EH (cell line): ENCODE data around the gene CSPG4.
A peak's percentile ranks its signal among the peaks of the same experiment; 100 is the strongest.
"Not testable (repeated sequence)": the region's sequence is repeated elsewhere in the genome, so short reads cannot be mapped to it uniquely, and the experiment has no call there.

Experiments
- DNase-seq: peaks from one replicate; pipeline ENCODE4 v3.0.0-alpha.2; 2015; ENCODE audit warnings: low read depth

The CSPG4 gene

GRCh38 chr15:75704618-75705017 is 8.0 kb downstream of the CSPG4 start:
- DNase-seq, result no peak

- DNase-seq, result no peak
Observed at GRCh38 chr15:75704263-75704615, 8.4 kb downstream of the CSPG4 start.

- not testable (repeated sequence) for DNase-seq
Observed at GRCh38 chr15:75703440-75704262, 9.0 kb downstream of the CSPG4 start.

DNA sequence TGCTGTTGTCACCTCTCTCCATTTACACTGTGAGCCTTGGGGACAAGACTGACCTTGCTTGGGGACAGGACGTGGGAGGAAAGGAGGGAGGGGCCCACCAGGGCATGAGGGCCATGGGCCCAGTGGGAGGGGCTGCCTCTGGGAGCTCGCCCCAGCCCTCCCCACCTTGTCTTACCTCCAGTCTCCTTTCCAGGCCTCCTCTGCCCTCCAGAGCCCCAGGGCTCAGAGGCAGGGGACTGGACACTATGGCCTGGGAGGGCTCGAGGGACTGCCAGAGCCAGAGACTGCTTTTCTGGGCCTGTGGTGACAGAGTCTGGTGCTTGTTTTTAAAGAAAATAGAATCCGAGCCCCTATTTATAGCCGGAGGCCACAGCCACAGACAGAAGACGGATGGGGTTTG is 10.2 kb downstream of the CSPG4 start:
- no peak for DNase-seq

DNA sequence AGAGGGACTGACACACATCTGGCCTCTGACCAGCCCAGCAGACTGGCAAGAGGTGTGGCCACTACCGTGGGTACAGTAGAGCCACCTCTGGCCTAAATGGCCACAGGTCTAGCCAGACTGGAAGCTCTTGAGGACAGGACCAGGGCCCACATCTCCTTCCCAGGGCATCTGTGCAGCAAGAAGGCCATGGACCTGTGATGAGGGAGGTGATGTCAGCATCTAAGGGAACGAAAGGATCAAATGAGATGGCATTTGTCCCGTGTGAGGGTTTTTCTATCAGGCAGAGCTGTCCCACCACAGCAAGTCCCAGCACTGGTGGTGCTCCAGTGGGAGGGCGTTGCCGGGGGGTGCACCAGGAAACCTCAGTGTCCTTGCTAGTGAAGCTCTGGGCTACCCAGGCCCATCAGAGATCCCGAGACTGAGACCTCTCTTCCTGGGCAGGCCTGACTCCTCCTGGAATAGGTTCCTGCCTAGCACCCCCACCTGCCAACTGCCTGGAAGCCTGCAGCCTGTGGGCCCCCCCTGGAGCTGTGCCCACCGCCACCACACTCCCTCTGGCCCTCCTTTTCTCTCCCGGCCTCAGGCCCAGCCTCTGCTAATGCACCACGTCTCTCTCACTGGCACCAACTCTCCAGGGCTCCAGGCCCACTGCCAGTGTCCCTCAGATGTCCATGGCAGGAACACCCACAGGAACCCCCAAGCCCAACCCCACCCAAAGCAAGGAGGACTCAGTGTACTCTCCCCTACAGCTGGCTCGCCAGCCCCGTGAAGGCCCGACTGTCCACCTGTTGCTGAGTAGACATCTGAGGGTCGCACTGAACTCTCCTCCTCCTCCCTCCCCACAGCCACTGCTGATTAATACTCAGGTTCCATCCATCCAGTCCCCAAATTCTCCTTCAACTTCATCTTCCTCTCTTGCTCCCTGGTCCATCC is 11.3 kb downstream of the CSPG4 start:
- not testable (repeated sequence) for DNase-seq

- DNase-seq, result peak; percentile 91
Observed at GRCh38 chr15:75699961-75700874, 12.4 kb downstream of the CSPG4 start.

DNA sequence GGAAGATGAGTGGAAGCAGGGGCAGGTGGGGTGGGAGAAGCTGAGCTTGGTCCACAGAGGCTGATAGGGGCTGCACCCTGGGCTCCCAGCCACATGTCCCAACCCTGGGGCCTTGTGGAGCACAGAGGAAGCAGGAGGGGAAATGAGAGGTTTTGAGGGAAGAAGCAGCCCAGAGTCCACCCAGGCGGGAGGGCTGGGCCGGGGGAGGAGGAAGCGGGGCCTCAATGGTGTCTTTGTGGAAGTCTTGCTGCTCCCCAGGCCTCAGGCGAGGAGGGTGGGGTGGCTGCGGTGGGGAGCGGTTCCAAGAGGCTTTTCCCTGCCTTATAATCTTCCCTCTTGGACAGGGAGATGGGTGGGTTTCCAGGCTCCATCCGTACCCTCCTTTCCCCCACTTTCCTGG is 13.1 kb downstream of the CSPG4 start:
- not testable (repeated sequence) for DNase-seq

DNA sequence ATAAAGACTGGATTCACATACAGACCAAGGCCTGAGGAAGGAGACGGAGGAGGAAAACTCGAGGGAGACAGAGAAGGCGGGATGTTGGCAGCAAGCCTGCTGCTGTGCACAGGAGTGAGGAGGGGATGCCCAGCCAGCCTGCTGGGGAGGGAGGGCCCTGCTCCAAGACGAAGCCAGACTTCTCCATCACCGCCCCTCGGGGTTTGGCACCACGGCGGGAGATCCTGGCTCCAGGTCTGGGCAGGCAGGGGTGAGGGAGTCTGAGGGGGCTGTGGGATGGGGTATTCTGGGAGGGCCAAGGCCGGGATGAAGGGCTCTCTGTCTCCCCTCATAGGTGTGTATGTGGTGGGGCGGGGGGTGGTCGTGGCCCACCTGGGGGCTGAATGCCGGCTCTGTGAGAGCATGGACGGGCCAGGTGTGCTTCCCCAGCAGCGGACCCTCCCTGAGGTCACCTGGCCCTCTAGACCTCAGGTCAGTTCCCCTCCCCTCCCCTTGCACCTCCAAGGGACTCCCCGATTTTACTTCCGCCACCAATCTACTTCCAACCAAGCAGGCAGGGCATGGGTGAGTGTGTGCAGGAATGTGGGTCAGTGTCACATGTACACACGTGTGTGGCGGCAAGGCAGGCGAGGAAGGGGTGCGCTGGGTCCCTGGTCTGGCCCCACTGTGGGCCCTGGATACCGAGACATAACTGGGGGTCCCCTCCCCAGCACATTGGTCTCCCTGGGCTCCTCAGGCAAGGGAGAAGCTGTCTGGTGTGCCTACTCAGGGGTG is 14.5 kb downstream of the CSPG4 start:
- not testable (repeated sequence) for DNase-seq

GRCh38 chr15:75697523-75697922 is 15.1 kb downstream of the CSPG4 start:
- peak; percentile 77 for DNase-seq

DNA sequence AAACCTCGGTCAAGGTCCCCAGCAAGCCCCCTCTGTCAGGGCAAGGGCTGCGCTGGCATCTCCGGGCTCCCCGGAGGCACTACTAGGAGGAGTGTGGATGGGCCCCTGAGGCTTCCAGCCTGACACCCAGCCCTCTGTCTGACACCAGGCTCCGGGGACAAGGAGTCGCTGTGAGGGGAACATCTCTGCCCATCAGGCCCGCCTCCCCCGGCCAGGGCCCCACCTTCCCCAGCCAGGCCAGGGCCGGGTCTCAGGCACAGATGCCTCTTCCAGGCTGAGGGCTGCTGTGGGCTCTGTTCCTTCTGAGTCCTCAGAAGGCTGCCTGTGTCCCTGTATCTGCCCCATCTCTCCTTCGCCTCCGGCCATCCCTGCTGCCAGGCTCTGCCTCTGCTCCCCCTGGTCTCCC is 15.8 kb downstream of the CSPG4 start:
- DNase-seq, result no peak

- no peak for DNase-seq
Observed at GRCh38 chr15:75696311-75696720, 16.3 kb downstream of the CSPG4 start.

DNA sequence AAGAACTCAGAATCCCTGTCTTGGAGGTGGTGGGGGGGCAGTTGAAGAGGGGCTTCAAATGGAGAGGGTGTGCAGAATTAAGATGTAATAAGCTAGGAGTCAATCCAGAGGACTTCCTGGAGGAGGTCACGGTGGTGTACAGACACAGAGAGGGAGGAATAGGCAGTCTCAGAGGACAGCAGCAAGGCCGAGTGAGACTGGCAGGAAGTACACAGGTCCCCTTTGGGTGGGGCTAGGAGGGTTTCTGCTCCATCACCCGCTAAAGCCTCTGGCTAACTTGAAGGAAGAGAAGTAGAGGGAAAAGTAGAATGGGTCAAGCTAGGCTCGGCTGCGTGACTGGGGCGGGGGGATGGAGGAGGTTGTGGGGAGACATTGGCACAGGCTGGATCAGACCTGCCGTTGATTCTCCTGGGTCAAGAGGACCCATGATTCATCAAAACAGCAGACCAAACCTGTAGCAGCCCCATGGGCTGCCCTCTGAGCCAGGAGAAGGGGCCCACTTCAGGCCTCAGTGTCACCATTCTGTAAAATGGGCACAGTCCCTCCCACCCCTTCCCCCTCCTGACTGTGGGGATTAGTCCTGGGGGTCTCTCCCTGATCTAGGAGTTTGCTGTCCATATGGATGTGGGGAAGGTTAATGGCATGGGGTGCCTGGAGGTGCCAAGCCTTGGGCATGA is 16.9 kb downstream of the CSPG4 start:
- no peak for DNase-seq

DNA sequence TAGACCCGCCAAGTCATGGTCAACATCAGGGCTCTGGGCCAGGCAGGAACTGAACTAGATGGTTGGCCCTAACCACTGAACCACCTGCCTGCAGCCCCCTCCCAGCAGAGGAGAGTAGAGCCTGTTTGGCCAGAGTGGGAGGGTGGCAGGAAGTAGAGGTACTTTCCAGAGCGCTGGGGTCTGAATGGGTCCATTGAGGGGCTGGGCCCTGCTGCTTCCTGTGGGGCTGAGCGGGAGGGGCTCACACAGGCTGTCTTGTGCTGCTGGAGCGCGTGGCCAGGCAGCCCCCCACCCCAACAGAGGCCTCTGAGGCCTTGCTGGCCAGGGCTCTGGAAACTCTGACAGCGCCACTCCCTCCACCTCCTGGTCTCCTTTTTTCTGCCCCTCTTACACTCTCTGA is 17.4 kb downstream of the CSPG4 start:
- no peak for DNase-seq

GRCh38 chr15:75694241-75695182 is 18.1 kb downstream of the CSPG4 start:
- peak; percentile 100 for DNase-seq

DNA sequence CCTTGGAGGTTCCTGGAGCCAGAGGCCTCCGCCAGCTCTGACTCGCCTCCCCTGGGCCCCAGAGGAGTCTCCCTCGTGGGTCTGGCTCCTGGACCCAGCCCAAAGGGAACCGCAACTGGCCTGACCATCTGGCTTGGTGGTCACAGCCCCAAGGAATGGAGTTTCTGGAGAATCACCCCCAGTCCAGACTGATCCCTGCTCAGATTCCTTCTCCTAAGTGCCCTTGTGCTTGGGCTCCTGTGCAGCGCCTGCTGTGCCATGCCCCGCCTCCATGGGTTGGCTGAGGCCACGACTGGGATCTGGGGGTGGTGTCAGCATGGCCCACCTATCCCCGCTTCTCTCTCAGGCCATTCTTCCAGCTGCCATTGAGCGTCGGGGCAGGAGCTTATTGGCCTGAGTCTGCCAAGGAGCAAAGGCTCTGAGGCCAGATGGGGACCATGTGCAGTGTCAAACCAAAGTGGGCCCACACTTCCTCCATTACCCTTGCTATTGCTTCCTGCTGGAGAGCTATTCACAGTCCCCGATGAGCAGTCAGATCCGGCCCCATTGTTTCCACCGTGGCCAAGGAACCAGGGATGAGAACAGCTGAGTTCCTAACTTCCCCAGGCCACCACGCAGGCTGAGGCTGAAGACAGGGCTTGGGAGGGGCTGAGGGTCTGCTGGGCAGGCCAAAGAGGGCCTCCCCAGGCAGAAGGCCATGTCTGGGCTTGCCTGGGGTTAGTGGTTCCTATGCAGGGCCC is 19.0 kb downstream of the CSPG4 start:
- DNase-seq, result peak; percentile 82

GRCh38 chr15:75693028-75693427 is 19.6 kb downstream of the CSPG4 start:
- DNase-seq, result not testable (repeated sequence)

- DNase-seq, result not testable (repeated sequence)
Observed at GRCh38 chr15:75692311-75692710, 20.3 kb downstream of the CSPG4 start.

DNA sequence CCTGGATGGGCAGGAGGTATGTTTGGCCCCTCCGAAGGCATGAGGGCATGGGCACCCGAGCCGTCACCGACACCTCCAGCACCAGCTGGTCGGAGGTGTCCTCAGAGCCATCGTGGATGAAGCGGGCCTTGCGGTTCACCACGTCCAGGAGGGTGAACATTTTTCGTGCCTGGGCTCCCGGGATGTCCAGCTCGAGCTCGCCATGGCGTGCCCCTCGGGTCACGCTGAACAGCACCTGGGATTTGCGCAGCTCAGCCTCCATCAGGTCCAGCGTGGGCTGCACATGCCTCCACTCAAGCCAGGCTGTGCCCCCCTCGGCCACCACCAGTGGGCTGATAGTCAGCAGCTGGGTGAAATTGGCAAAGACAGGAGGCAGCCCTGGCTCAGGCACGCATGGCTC is 23.2 kb downstream of the CSPG4 start:
- not testable (repeated sequence) for DNase-seq

- DNase-seq, result no peak
Observed at GRCh38 chr15:75688831-75689230, 23.8 kb downstream of the CSPG4 start.
